Neural cell (in vitro differentiated cells): ENCODE data around the gene PACS2.

Source experiments
- EP300 ChIP-seq: fragments of 450-650 bp; conservative IDR thresholded peaks from 2 replicates; pipeline ENCODE4 v1.6.1; 2014; ENCODE audit warnings: antibody characterized with exemption, mild to moderate bottlenecking, moderate library complexity; ENCODE audit not compliant: poor library complexity, severe bottlenecking
- EZH2 ChIP-seq: fragments of 200-600, 300-800 bp; shearing (Covaris generic), sonication (generic); IDR thresholded peaks from 2 replicates; pipeline ENCODE4 v1.6.1; 2014; ENCODE audit warnings: antibody characterized with exemption, low read length, borderline replicate concordance, mild to moderate bottlenecking; ENCODE audit not compliant: insufficient read depth, poor library complexity, severe bottlenecking
- MXI1 ChIP-seq: fragments of 450-650 bp; conservative IDR thresholded peaks from 2 replicates; pipeline ENCODE4 v1.6.1; 2014; ENCODE audit warnings: antibody characterized with exemption, mild to moderate bottlenecking; ENCODE audit not compliant: poor library complexity, severe bottlenecking
- POLR2AphosphoS5 ChIP-seq: IDR thresholded peaks from 2 replicates; pipeline ENCODE4 v1.6.1; 2012
- SMC3 ChIP-seq: fragments of 450-650 bp; conservative IDR thresholded peaks from 2 replicates; pipeline ENCODE4 v1.6.1; 2014; ENCODE audit warnings: antibody characterized with exemption, mild to moderate bottlenecking, moderate library complexity; ENCODE audit not compliant: poor library complexity
- TAF1 ChIP-seq: IDR thresholded peaks from 2 replicates; pipeline ENCODE4 v1.6.1; 2012; ENCODE audit warnings: low read depth
- TF ChIP-seq, protein P1 (sequence below): fragments of 450-650 bp; IDR thresholded peaks from 2 replicates; pipeline ENCODE4 v1.5.1; 2014; ENCODE audit warnings: antibody characterized with exemption, mild to moderate bottlenecking, moderate library complexity; ENCODE audit not compliant: poor library complexity, severe bottlenecking
- TF ChIP-seq, protein P2 (sequence below): IDR thresholded peaks from 2 replicates; pipeline ENCODE4 v1.6.1; 2012; ENCODE audit warnings: borderline replicate concordance

DNA sequence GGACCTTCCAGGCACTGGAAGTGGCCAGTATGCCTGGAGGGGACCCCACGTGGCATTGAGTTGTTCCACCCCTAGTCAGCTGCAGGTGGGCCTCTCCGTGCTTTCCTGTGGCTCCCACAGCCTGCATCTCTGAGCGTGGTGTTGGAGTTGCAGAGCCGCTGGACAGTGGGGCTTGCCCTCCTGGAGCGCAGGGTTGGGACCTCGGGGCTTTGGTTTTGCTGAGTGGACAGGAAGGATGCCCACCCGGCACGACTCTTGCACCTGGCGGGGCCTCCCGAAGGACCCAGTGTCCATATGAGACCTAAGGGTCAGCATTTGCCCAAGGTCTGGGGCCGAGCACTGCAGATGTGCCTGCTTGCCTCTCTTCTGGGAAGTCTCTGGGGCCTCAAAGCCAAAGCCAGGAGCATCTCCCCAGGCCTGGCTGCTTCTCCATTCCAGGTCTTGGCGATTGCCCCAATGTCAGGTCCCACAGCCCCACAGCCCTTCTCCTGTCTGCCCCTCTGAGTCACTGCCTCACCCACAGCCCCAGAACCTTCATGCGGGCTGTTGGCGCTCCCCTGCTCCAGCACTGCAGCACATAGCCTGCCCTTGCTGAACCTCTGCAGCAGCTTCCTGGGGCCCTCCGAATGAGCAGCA is 1.5 kb downstream of the PACS2 start:
- TF ChIP-seq, protein P1, sequence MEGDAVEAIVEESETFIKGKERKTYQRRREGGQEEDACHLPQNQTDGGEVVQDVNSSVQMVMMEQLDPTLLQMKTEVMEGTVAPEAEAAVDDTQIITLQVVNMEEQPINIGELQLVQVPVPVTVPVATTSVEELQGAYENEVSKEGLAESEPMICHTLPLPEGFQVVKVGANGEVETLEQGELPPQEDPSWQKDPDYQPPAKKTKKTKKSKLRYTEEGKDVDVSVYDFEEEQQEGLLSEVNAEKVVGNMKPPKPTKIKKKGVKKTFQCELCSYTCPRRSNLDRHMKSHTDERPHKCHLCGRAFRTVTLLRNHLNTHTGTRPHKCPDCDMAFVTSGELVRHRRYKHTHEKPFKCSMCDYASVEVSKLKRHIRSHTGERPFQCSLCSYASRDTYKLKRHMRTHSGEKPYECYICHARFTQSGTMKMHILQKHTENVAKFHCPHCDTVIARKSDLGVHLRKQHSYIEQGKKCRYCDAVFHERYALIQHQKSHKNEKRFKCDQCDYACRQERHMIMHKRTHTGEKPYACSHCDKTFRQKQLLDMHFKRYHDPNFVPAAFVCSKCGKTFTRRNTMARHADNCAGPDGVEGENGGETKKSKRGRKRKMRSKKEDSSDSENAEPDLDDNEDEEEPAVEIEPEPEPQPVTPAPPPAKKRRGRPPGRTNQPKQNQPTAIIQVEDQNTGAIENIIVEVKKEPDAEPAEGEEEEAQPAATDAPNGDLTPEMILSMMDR = no peak
- TF ChIP-seq SMC3 (no peak), TAF1 (no peak), EZH2 (no peak), POLR2AphosphoS5 (no peak), MXI1 (no peak), EP300 (no peak)
- TF ChIP-seq, protein P2, sequence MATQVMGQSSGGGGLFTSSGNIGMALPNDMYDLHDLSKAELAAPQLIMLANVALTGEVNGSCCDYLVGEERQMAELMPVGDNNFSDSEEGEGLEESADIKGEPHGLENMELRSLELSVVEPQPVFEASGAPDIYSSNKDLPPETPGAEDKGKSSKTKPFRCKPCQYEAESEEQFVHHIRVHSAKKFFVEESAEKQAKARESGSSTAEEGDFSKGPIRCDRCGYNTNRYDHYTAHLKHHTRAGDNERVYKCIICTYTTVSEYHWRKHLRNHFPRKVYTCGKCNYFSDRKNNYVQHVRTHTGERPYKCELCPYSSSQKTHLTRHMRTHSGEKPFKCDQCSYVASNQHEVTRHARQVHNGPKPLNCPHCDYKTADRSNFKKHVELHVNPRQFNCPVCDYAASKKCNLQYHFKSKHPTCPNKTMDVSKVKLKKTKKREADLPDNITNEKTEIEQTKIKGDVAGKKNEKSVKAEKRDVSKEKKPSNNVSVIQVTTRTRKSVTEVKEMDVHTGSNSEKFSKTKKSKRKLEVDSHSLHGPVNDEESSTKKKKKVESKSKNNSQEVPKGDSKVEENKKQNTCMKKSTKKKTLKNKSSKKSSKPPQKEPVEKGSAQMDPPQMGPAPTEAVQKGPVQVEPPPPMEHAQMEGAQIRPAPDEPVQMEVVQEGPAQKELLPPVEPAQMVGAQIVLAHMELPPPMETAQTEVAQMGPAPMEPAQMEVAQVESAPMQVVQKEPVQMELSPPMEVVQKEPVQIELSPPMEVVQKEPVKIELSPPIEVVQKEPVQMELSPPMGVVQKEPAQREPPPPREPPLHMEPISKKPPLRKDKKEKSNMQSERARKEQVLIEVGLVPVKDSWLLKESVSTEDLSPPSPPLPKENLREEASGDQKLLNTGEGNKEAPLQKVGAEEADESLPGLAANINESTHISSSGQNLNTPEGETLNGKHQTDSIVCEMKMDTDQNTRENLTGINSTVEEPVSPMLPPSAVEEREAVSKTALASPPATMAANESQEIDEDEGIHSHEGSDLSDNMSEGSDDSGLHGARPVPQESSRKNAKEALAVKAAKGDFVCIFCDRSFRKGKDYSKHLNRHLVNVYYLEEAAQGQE = no peak
